NCI-H82 treated with DMSO at 0.1 percent for 48 hours (cell line): Measurements from ENCODE around the gene KIF7.

Experiments used
- DNase-seq: peaks from one replicate; lab custom pipeline; 2025; ENCODE audit not compliant: unreplicated experiment; lab: John Stamatoyannopoulos, UW

The KIF7 gene

DNA sequence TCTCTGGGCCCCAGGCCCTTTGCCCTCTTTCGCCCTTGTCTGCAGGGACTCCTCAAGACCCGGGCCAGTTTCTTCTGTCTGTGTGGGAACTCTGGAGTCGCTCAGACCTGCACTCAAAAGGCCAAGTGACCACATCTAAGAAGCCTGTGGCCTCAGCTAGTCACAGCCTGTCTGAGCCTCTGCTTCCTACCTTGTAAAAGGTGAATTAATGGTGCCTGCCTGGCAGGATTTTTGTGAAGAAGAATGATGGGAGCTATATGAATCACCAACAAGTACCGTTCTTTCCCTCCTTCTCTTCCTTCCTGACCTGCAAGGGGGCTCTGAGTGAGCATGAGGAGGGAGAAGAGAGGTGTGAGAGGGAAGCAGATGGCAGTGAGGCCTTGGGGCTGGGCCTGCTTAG is 16.4 kb upstream of the KIF7 start:
- no peak for DNase-seq

DNA sequence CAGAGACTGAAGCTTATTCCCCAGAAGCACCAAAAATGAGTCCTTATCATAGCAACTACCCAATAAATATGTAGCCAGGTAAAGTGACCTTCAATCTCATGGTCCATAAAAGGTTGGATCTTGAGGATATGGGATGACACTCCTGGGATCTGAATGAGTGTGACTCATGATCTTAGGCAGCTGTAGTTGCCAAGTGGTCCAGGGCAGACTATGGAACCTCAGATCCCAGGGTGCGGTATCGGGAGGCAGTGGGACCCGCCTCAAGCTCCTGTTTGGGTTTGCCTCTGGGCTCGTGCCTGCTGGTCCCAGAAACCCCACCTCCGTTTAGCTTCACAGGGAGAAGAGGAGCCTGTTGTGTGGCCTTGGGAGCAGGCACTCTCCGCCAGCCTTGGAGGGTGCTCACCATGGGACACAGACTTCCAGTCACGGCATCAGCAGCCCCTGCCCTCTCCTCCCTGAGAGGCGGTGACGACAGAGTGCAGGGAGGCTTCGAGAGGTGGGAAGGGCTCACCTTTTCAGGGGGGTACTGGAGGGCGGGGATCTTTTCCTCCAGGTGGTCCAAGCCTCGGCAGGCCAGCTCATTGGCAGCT is 15.8 kb upstream of the KIF7 start:
- DNase-seq = no peak

DNA sequence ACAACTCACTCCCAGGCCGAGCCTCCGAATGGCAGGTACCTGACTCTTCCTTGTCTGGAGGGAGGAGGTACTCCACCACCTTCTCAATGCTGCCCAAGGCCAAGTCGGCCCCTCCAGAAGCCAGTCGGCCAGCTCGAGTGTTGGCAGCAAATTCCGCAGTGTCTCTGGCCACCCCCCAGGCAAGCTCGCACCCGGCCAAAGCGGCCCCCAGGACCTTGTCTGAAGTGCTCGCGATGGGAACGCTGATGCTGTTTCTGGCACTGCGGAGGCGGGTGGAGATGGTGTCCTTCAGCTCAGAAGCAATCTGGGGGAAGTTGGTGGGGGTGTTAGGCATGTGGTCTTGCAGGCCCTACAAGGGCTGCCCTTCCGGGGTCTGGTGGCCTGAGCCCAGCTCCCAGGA is 14.7 kb upstream of the KIF7 start:
- no peak for DNase-seq

DNA sequence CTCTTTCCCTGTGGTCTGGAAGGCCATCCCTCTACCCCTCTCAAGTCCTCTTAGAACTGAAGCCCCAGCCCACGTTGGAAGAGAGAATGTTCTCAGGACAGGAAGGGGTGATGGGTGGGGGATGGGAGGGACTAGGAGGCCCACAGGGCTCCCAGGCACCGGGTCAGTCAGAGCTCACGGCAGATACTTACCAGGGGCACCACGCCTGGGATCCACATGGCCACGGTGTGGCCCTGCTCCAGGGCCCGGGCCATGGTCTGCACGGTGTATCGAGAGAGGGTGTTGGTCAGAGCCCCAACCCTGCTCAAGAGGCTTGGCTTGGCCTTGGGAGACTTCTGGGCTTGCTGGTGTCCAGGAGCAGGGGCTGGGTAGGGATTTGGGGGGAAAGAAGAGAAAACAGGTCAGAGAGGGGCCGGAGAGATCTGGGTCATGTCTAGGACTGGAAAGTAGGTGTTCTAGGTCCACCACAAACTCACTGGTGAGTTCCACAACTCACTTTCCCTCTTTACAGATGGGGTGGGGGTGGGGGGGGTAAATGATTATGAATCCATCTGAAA is 14.1 kb upstream of the KIF7 start:
- no peak for DNase-seq

DNA sequence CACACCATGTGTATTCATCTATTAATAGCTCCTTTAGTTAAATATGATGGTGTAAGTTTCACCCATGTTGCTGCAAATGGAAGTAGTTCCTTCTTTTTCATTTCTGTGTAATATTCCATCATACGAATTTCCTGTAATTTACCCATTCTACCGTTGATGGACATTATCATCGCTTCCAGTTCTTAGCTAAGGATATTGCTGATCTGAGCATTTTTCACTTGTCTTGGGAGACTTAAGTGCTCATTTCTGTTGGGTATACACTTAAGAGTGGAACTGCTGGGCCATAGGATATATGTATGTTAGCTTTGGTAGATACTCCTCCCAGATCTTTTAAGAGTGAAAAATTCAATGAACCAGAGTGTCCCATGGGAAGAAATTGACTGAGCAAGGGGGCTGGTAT is 12.9 kb upstream of the KIF7 start:
- no peak for DNase-seq

DNA sequence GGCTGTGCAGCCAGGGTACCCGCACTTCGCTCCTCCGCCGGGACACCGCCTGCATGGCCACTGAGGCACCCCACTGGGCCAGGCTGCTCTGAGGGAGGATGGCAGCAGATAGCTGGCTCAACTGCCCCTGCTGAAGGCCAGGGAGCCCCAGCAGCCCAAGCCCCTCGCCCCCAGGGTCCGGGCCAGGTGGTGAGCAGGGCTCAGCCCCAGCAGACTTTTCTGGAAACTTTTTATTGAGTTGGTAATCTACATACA is 12.4 kb upstream of the KIF7 start:
- DNase-seq = no peak

DNA sequence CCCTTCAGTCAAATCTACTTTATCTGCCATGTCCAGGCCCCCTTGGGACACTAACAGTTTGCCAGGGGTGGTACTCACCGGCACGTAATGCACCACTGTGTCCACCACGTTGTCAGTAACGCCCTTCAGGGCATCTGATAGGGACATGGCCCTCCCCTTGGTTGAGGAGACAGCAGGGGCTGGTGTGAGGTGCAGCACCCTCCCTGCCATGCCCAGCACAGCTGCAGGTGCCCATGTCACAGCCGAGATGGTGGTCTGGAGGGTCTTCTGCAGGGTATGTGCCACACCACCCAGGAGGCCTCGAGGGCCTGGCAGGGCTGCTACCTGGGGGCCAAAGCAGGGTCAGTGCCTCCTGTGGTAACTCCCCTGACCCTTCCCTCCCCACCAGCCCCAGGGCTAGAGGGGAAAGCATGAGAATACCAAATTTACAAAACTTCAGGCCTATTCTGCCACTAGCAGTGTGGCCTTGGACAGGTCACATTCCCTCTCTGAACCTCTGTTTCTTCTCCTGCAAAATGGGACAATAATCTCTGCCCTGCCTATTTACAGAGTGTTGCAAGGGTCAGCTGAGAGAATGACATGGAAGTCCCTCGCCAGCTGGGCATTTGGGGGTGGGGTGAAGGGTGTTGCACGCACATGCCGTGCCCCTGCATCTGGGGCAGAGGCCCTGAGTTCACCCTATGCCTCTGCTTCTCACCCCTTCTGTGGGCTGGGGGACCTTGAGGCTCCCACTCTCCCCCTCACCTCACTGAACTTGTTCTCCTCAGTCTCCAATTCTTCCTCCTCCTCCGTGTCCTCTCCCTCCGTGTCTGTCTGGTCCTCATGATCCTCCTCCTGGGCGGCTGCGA is 11.8 kb upstream of the KIF7 start:
- no peak for DNase-seq

DNA sequence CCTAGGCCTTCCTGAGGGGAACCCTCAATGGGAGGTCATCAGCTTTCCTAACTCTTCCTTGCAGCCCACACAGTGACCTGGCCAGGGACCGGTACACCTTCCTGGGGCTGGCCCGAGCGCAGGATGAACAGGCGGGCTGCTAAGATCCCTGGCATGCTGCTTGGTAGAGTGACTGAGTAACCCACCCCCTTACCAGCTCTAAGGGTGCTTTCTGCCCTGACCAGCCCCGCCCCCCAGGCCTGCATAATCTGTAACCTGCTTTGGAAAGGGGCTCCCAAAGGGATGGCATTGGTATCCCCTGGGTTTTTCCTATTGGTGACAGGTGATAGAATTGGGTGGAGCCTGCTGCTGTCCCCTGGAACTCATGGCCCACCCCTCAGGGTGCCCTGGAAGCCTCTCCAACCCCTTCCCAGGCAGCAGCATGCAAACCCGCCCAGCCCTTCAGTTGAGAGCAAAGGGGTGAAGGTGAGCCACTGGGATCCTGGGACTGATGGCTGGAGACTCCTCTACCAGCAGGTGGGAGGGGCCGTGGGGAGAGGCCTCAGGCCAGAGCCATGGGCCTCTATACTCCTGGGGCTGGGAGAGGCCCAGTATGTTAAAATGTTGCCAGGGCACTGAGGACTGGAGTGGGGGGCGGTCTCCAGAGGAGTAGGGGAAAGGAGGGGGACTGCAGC is 11.1 kb upstream of the KIF7 start:
- DNase-seq = no peak

DNA sequence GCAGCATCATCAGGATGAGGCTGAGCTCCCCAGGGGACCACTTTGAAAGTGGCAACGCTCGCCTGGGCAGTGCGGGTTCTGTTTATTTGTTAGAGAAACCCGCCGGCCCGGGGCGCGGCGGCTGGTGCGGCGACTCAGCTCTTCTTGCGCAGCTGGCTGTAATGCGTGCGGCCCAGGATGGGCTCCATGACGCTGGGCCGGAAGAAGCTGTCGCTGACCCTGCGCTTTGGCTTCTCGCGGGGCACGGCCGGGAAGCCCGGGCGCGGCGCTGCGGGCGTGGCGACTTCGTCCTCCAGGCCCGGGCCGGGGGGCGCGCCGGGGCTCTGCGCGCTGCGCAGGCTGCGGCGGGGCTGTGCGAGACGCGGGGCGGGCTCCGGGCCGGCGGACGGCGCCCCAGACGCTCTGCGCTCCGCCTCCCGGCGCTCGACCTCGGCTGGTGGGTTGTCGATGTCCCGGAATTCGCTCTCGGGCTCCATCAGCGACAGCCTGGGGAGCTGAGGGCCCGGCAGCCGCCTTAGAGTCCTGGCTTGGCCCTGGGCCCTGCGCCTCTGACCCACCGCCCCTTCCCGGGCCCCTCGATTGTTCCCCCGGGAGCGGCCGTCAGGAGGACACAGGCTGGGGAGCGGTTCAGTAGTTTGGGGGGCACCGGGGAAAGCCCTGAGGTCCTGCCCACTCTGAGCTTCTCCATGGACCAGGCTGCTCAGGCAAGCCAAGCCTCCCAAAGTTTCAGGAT is 10.3 kb upstream of the KIF7 start:
- no peak for DNase-seq

DNA sequence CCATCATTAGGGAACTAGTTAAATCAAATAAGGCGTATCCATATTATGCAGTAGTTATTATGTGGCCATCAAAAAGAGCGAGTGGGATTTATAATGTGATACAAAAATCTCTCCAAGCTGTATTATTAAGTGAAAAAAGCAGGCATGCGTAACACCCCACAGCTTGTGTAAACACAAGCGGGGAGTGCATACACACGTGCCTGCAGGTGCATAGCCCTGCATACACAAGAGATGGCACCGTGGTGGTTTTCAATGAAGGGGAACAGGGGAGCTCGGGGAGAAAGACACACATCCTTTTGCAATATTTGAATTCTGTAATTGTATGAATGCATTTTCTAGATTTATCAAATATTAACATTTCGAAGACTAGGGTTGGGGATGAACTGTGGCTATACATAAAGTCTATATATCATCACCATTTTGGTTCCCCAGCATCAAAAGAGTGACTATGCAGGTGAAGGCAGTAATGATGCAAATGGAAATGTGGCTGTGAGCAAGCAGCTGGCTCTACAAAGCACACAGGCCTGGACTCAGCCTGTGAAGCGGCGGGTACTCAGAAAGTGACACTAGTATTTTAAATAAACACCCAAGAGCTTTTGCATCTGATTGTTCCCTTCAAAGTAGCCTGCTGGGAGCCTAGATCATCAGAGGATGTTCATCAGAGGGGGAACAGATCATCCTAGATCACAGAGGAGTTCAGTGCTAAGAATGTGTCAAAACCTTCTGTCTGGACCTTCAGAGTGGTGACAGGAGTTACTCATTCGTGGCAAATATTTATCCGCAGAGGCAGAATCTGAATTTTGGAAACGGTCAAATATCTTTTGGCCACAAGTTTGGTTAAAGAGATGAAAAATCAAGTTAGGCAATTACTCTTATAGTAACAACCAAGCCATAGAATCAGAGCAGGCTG is 9.4 kb upstream of the KIF7 start:
- DNase-seq = no peak

DNA sequence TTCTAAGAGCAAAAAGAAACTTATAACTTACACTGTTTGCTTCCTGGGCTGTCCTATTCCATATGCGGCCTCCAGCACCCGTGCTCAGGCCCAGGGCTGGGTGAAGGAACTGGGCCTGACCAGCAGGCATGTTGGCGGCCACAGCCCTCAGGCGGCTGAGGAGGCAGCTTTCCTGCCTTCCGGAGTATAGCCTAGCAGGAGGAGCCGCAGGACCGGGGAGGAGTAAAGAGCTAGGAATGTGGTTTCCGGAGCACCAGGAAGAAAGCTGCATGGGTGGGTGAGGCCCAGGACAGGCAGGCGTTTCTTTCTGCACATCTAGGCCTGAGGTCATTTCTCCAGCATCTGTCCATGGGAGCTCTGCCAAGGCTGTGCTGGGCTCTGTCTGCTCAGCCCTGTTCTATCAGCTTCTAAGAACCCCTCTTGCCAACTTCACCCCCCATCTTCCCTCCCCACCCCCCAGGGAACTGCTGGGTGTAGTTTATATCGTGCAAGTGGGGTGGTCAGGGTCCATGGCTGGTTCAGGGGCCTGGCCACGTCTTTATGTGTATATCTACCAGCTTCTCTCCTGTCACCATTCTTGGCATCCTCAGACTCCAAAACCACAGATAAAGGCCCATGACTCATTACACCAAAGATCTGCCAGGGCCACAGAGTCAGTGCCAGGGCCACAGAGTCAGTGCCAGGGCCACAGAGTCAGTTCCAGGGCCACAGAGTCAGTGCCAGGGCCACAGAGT is 7.8 kb upstream of the KIF7 start:
- DNase-seq = no peak

DNA sequence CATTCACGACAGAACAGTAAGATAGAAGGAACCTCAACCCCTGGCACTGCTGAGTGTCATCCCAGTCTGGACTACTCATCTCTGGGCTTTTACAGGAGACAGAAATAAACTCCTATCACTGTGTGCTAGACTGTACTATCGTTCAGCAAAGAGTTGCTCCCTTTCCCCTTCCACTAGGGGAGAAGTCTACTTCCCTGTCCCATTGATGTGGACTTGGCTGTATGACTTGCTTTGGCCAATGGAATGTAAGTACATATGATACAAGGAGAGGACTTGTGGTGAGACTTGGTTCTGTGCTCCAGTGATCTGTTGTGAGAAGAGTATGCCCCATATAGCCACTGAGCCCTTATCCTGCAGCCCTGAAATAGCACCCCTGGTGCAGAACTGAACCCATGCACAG is 5.3 kb upstream of the KIF7 start:
- DNase-seq = no peak

DNA sequence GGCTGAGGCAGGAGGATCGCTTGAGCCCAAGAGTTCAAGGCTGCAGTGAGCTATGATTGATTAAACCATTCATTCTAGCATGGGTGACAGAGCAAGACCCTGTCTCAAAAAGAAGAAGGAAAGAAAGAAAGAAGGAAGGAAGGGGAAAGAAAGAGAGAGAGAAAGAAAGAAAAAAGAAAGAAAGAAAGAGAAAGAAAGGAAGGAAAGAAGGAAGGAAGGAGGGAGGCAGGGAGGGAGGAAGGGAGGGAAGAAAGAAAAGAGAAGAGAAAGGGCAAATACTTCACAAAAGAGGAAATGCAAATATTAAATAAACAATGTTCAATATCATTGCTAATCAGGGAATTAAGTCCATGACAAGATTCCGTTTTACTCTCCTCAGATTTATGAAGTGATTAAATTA is 4.0 kb upstream of the KIF7 start:
- DNase-seq = no peak

DNA sequence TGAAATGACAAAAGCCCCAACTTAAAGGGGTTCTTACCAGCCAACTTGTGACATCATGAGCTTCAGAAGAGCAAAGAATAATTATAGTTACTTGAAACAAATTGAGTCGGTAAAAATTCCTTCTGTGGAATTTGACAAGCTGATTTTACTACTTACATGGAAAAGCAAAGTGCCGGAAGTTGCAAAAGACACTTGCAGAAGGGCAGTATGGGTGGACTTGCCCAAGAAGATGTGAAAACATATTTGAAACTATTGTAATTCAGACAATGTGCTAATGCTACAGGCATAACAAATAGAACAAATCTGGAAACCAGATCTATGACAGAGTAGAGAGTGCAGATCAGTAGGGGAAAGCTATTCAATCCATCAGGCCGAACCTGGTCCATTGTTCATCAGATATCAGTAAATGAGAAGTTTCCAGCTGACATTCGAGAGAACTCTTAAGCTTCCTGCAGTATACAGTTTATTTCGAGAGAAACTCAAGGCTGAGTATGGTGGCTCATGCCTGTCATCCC is 2.5 kb upstream of the KIF7 start:
- no peak for DNase-seq

DNA sequence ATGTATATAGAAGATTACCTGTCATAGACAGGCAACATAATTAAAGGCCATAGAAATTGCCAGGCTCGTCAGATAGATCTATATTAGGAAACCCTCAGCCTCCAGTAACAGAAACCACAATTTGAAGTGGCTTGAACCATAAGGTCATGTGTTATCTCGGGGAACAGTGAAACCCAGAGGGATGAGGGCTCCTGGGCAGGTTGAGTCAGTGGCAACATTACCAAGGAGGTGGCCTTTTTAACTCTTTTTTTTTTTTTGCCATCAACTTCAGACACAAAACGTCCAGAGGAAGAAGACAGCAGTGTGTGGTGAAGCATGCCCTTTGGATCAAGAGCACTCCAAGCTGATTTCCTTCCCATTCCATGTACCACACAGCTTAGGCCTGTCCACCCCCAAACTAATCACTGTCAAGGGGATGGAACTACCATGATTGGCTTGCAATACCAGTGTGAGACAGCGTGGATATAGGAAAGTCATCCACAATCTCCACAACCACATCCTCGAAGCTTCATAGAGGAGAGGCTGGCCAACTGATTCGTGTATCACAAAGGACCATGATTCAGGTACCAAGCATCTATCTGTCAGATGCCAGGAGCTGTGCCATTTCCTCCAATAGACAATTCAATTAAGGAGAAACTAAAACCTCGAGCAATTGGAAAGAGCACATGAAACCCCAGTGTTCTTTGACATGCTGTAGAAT is 999 bp upstream of the KIF7 start:
- no peak for DNase-seq

DNA sequence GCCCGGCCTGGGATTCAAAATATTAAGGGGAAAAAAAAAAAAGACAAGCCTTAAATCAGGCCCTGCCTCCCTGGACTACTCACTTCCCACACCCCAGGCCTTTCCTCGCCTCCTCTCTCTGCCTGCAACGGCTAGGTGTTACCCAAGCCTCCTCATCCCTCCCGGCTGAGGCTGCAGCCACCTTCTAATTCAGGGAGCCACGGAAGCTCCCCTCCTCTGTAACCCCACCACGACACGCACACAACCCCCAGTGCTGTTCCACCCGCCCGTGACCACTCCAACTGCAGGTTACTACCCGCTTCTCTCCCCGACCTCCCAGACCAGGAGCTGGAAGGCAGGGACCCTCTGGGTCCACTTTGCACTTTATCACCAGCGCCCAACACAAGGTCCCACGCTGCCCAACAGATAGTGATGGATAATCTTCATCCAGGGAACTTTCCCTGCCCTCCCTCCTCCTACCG is 936 bp downstream of the KIF7 start:
- no peak for DNase-seq

DNA sequence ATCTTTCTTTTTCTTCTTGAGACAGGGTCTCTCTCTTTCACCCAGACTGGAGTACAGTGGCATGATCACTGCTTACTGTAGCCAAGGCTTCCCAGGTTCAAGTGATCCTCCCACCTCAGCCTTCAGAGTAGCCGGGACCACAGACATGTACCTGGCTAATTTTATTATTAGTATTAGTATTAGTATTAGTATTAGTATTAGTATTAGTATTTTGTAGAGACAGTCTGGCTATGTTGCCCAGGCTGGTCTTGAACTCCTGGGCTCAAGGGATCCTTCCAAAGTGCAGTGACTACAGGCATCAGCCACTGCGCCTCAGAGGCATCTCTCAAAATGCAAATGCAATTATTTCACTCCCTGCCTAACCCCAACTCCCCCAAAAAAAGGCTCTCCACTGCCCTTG is 1.7 kb downstream of the KIF7 start:
- DNase-seq = no peak

DNA sequence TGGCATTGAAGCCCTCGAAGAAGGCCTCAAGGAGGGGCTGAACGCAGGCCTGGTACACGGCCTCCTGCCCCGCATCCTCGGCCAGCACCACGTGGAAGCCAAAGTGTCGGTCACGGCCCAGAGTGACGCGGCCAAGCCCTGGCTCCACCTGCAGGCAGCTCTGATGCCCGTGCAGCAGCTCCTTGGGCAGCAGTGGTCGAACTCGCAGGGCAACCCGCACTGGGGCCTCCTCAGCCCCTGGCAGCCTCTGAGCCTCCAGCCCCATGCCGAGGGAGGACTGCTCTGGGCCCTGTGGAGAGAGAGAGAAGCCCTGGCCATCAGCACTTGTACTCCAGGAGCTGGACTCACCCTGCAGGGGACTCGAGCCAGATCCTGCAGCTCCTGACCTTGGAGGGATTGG is 2.6 kb downstream of the KIF7 start:
- no peak for DNase-seq

DNA sequence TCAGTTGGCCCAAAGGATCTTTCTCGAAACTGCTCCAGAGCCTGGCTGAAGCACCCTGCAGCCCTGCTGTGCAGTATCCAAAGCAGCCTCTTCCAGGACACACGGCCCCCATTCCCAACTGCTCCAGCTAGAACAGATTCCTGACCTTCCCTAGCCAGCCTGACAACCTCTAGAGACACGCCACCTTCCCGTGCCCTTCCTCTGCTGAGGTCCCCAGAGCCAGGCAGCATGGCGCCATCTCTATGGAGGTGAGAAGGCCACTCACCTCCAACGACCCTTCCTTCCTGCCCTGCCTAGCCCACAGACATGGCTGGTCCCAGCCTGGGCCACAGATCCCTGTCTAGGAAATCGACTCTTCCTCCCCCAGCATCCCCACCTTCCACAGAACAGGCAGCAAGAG is 3.1 kb downstream of the KIF7 start:
- DNase-seq = no peak
